GM18868 (cell line): ENCODE results near the gene AQP7.
"Not testable (repeated sequence)": the region's sequence is repeated elsewhere in the genome, so short reads cannot be mapped to it uniquely, and the experiment has no call there.

ENCODE experiments used
- ATAC-seq: cut with Tn5 transposase; IDR thresholded peaks from one replicate; pipeline ENCODE4 v1.9.1; 2021; ENCODE audit warnings: mild to moderate bottlenecking, moderate library complexity; ENCODE audit not compliant: unreplicated experiment

Gene AQP7

GRCh38 chr9:33434317-33435105 is 32.1 kb upstream of the AQP7 start:
- ATAC-seq = no peak

DNA sequence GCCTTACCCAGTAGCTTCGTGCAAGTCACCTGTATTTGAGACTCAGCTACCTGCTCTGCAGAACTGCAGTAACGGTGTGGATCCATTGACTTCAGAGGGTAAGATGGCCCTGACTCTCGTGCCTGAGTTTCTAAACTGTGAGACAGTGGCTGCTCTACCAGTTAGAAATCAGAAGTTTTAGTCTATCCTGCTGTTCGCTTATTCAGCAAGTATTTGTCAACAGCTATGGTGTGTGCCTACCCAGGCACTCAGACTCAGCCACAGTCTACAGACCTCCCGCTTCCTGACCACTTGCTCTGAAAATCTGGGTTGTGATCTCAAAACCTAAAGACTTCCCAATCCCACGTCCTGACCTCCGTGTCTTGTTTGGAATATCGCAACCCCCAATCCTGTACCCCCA is 31.5 kb upstream of the AQP7 start:
- ATAC-seq = no peak

GRCh38 chr9:33431420-33431819 is 29.1 kb upstream of the AQP7 start:
- no peak for ATAC-seq

DNA sequence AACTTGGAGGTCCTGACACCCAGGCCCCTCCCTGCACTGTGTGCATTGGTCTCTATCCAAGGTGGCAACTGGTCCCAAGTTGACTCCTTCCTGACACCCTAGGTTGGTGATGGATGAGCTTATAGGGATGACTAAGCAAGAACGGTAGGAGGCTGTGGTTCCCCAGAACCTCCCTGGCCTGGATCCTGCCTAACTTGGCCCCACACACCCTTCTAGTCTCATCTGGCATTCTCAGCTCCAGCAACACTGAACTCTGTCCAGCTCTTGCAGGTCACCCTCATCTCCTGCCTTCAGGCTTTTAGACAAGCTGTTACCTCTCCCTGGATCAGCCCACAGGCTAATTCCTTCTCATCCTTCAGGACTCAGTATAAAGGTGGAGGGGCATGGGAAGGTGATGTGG is 28.6 kb upstream of the AQP7 start:
- no peak for ATAC-seq

DNA sequence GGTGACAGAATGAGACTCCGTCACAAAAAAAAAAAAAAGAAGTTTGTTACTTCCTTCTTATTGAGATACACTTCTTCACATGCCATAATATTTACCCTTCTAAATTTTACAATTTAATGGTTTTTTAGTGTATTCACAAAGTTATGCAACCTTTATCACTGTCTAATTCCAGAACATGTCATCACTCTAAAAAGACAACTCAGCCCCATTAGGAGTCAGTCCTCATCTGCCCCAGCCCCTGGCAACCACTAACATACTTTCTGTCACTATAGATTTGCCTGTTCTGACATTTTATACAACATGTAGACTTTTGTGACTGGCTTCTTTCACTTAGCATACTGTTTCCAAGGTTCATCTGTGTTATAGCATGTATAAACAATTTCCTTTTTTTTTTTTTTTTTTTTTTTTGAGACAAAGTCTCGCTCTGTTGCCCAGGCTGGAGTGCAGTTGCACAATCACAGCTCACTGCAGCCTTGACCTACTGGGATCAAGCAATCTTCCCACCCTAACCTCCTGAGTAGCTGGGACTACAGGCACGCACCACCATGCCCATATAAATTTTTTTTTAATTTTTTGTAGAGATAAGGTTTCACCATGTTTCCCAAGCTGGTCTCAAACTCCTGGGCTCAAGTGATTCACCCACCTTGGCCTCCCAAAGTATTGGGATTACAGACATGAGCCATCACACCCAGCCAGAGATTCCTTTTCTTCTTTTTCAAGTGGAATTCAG is 27.1 kb upstream of the AQP7 start:
- no peak for ATAC-seq

GRCh38 chr9:33426843-33427293 is 24.5 kb upstream of the AQP7 start:
- ATAC-seq = no peak

GRCh38 chr9:33425128-33425533 is 22.8 kb upstream of the AQP7 start:
- no peak for ATAC-seq

DNA sequence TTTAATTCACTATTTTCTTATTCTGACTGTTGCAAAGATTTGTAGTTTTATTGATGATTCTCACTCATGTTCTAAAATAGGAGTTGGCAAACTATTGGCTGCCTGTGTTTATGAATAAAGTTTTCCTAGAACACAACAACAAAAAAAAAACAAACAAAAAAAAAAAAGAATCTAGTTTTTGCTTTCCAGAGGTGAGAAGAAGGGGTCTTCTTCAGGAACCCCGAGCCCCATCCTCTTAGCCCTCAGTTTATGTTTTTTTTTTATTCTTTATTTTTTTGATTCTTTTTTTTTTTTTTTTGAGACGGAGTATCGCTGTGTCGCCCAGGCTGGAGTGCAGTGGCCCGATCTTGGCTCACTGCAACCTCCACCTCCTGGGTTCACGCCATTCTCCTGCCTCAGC is 22.1 kb upstream of the AQP7 start:
- not testable (repeated sequence) for ATAC-seq

- ATAC-seq = not testable (repeated sequence)
Measured at GRCh38 chr9:33424043-33424442, 21.7 kb upstream of the AQP7 start.

GRCh38 chr9:33419708-33420303 is 17.4 kb upstream of the AQP7 start:
- ATAC-seq = no peak

DNA sequence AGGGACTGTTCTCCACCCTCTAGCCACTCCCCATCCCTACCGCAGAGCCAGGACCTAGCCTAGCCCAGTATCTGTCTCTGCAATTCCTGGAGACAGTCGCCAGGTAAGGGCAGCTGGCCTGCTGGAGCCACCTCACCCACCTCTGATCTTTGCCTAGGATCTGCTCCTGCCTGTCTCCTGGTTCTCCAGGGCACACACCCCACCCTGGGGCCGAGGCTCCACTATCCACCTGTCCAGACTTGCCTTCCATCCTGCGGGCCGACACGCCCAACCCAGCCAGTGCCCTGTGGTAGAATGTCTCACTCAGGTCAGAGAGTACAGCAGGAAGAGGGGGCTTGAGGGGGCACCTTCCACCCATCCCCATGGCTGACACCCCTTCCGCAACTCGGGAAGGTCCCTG is 15.7 kb upstream of the AQP7 start:
- ATAC-seq = no peak

- no peak for ATAC-seq
Measured at GRCh38 chr9:33416996-33417395, 14.6 kb upstream of the AQP7 start.

DNA sequence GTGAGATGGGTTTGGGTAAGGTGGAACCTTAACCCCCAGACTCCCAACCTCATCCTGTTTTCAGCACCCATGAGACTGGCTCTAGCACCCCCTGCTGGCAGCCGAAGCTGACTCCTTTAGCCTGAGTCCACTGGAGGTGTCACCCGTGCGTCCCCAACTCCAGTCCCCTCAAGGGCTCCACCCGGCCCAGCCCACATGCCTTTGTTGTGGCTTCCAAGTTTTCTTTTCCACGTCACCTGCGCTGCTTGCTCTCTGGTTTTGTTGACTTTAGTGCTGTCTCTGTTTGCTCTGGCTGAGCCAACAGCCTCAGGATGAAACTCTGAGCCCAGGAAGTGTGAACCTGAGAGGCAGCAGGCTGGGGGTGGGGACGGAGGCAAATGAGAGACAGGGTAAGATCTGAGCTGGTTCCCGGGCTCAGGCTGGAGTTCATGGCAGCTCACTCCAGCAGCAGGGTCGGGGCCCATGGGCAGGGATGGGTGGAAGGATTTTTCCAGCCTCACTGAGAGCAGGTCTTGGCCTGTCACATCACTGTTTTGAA is 13.2 kb upstream of the AQP7 start:
- peak; percentile 86 for ATAC-seq

GRCh38 chr9:33414889-33415500 is 12.6 kb upstream of the AQP7 start:
- ATAC-seq = no peak

GRCh38 chr9:33414268-33414667 is 11.9 kb upstream of the AQP7 start:
- no peak for ATAC-seq

- no peak for ATAC-seq
Measured at GRCh38 chr9:33408087-33408486, 5.7 kb upstream of the AQP7 start.

GRCh38 chr9:33407061-33407460 is 4.7 kb upstream of the AQP7 start:
- ATAC-seq = no peak

GRCh38 chr9:33404788-33405362 is 2.5 kb upstream of the AQP7 start:
- ATAC-seq = no peak

GRCh38 chr9:33403941-33404787 is 1.8 kb upstream of the AQP7 start:
- no peak for ATAC-seq

GRCh38 chr9:33401809-33402208 is 559 bp downstream of the AQP7 start:
- not testable (repeated sequence) for ATAC-seq
